Measurements from ENCODE around the gene LRRTM4.

LRRTM4 gene

GRCh38 chr2:77325395-77325794 is 196.8 kb downstream of the LRRTM4 start:
- DNase-seq (ENCODE audit: extremely low read depth in 1 of 2, low read depth in 1 of 2), result no peak

- no peak for DNase-seq (ENCODE audit: extremely low read depth in 1 of 2, low read depth in 1 of 2)
Measured at GRCh38 chr2:77322431-77322830, 199.7 kb downstream of the LRRTM4 start.

GRCh38 chr2:77314721-77315120 is 207.5 kb downstream of the LRRTM4 start:
- DNase-seq (ENCODE audit: extremely low read depth in 1 of 2, low read depth in 1 of 2), result no peak

GRCh38 chr2:77310416-77310815 is 211.8 kb downstream of the LRRTM4 start:
- no peak for DNase-seq (ENCODE audit: extremely low read depth in 1 of 2, low read depth in 1 of 2)

GRCh38 chr2:77309725-77310124 is 212.5 kb downstream of the LRRTM4 start:
- DNase-seq (ENCODE audit: extremely low read depth in 1 of 2, low read depth in 1 of 2), result no peak

GRCh38 chr2:77301441-77301840 is 220.7 kb downstream of the LRRTM4 start:
- no peak for DNase-seq (ENCODE audit: extremely low read depth in 1 of 2, low read depth in 1 of 2)

- no peak for DNase-seq (ENCODE audit: extremely low read depth in 1 of 2, low read depth in 1 of 2)
Measured at GRCh38 chr2:77296791-77297190, 225.4 kb downstream of the LRRTM4 start.

GRCh38 chr2:77294474-77294873 is 227.7 kb downstream of the LRRTM4 start:
- DNase-seq (ENCODE audit: extremely low read depth in 1 of 2, low read depth in 1 of 2), result no peak

- no peak for DNase-seq (ENCODE audit: extremely low read depth in 1 of 2, low read depth in 1 of 2)
Measured at GRCh38 chr2:77284353-77284752, 237.8 kb downstream of the LRRTM4 start.

- DNase-seq (ENCODE audit: extremely low read depth in 1 of 2, low read depth in 1 of 2), result no peak
Measured at GRCh38 chr2:77271262-77271661, 250.9 kb downstream of the LRRTM4 start.

- no peak for DNase-seq (ENCODE audit: extremely low read depth in 1 of 2, low read depth in 1 of 2)
Measured at GRCh38 chr2:77270433-77270832, 251.7 kb downstream of the LRRTM4 start.

GRCh38 chr2:77268626-77269025 is 253.6 kb downstream of the LRRTM4 start:
- no peak for DNase-seq (ENCODE audit: extremely low read depth in 1 of 2, low read depth in 1 of 2)

GRCh38 chr2:77232909-77233425 is 289.2 kb downstream of the LRRTM4 start:
- DNase-seq (ENCODE audit: extremely low read depth in 1 of 2, low read depth in 1 of 2), result no peak

GRCh38 chr2:77228391-77228790 is 293.8 kb downstream of the LRRTM4 start:
- DNase-seq (ENCODE audit: extremely low read depth in 1 of 2, low read depth in 1 of 2), result no peak

GRCh38 chr2:77210725-77211124 is 311.5 kb downstream of the LRRTM4 start:
- no peak for DNase-seq (ENCODE audit: extremely low read depth in 1 of 2, low read depth in 1 of 2)

- no peak for DNase-seq (ENCODE audit: extremely low read depth in 1 of 2, low read depth in 1 of 2)
Measured at GRCh38 chr2:77207331-77207730, 314.8 kb downstream of the LRRTM4 start.

- DNase-seq (ENCODE audit: extremely low read depth in 1 of 2, low read depth in 1 of 2), result no peak
Measured at GRCh38 chr2:77201755-77202154, 320.4 kb downstream of the LRRTM4 start.

GRCh38 chr2:77199411-77199810 is 322.8 kb downstream of the LRRTM4 start:
- DNase-seq (ENCODE audit: extremely low read depth in 1 of 2, low read depth in 1 of 2), result no peak

- no peak for DNase-seq (ENCODE audit: extremely low read depth in 1 of 2, low read depth in 1 of 2)
Measured at GRCh38 chr2:77193858-77194448, 328.2 kb downstream of the LRRTM4 start.

GRCh38 chr2:77192811-77193289 is 329.3 kb downstream of the LRRTM4 start:
- DNase-seq (ENCODE audit: extremely low read depth in 1 of 2, low read depth in 1 of 2), result no peak

- no peak for DNase-seq (ENCODE audit: extremely low read depth in 1 of 2, low read depth in 1 of 2)
Measured at GRCh38 chr2:77191665-77192064, 330.5 kb downstream of the LRRTM4 start.

GRCh38 chr2:77190721-77191346 is 331.3 kb downstream of the LRRTM4 start:
- DNase-seq (ENCODE audit: extremely low read depth in 1 of 2, low read depth in 1 of 2), result no peak

GRCh38 chr2:77185052-77185451 is 337.1 kb downstream of the LRRTM4 start:
- DNase-seq (ENCODE audit: extremely low read depth in 1 of 2, low read depth in 1 of 2), result no peak
